ENCODE measurements around the gene ROBO1.

The ROBO1 gene

DNA sequence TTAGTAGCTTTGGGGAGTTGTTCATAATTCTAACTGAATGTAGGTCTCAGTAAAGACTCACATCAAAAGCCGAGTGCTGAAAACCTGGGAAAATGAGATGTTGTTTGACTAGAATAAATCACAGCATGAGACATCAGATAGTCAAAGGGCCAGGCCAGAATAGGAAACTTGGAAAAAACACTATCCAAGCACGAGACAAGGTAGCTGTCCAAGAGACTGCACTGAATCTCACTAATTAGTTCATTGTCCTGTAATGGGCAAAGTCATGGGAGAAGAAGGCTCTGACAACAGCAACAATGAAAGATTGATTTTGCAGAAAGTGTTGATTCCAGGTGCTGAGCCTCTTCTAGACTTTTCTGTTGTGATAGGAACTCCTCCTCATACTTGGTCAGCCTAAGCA lies 314.2 kb downstream of the ROBO1 start:
- no peak overlapping the region for H3K27ac ChIP-seq
- TF ChIP-seq, protein P1, sequence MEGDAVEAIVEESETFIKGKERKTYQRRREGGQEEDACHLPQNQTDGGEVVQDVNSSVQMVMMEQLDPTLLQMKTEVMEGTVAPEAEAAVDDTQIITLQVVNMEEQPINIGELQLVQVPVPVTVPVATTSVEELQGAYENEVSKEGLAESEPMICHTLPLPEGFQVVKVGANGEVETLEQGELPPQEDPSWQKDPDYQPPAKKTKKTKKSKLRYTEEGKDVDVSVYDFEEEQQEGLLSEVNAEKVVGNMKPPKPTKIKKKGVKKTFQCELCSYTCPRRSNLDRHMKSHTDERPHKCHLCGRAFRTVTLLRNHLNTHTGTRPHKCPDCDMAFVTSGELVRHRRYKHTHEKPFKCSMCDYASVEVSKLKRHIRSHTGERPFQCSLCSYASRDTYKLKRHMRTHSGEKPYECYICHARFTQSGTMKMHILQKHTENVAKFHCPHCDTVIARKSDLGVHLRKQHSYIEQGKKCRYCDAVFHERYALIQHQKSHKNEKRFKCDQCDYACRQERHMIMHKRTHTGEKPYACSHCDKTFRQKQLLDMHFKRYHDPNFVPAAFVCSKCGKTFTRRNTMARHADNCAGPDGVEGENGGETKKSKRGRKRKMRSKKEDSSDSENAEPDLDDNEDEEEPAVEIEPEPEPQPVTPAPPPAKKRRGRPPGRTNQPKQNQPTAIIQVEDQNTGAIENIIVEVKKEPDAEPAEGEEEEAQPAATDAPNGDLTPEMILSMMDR (IDR thresholded peaks at IDR 0.05) = no peak
- TF ChIP-seq ZFX (IDR thresholded peaks at IDR 0.05; ENCODE audit: borderline replicate concordance) = no peak

DNA sequence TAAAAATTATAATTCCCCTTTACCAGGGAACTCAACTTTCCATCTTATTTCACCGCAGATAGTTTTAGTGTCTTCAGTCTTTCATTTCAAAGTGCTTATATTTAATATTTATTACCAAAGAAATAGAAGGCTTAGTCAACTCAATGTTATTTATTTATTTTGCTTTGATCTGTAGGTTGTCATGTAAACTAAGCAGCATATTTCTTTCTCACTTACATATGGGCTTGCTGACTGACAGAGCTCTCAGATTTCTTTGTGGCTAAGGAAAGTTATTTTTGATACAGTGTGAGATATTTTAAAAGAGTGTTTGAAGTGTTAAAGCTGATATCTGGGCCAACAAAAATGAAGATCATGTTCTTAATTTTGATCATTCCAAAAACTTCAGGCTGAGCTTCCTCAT lies 331.4 kb downstream of the ROBO1 start:
- H3K27ac ChIP-seq = no peak overlapping the region
- no peak for TF ChIP-seq ZFX (IDR thresholded peaks at IDR 0.05; ENCODE audit: borderline replicate concordance)
- TF ChIP-seq, protein P1 (IDR thresholded peaks at IDR 0.05) = no peak

DNA sequence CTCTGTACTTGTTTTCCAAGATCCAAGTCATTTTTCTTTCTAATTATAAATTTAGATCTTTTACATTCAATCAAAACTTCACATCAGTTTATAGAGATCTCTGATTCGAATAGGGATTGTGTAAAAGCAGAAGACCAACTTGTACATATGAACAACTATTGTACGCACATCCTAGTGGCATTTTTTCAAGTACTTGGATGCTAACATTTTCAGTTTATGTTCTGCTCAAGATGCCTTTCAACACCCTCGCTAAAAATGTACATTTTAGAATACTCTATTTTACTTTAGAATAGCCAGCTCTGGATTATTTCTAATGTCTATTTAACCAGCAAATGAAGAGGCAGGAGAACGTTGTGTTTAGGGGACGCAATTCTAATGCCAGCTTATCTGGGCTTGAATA lies 340.7 kb downstream of the ROBO1 start:
- no peak for TF ChIP-seq ZFX (IDR thresholded peaks at IDR 0.05; ENCODE audit: borderline replicate concordance)
- TF ChIP-seq, protein P1 (IDR thresholded peaks at IDR 0.05) = no peak
- H3K27ac ChIP-seq = no peak overlapping the region

DNA sequence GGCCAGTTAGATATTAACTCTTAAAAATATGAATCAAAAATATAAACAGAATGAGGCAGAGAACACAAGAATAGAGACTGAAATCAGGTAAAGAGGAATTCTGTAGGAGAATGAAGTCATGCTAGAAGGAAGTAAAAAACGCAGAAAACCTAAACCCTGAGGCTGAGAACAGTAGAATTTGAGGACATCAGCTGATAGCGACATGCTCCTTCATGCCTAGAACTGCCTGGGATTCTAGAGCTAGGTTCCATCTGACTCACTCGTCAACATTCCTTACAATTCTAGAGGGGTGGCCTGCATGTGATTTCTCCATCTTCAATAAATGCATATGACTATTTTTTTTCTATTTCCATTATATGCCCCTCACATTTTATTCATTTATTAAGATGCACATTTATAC lies 343.0 kb downstream of the ROBO1 start:
- TF ChIP-seq, protein P1 (IDR thresholded peaks at IDR 0.05) = no peak
- no peak for TF ChIP-seq ZFX (IDR thresholded peaks at IDR 0.05; ENCODE audit: borderline replicate concordance)
- no peak overlapping the region for H3K27ac ChIP-seq

DNA sequence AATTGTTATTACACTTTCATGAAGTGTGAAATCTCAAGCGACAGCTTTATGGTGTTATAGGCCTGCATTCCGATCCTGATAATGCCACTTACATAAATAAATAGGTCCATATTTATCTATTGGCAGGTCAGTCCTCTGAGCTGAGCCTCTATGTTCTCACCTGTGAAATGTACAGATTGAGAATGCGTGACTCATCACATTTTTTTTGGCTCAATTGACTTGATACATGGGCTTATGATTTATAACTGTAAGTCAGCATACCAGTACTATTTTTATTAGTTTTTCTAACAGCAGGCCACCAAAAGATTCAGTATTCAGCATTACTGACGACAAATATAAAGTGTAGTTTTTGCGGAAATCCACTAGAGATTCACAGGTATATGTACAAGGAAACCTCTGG lies 344.4 kb downstream of the ROBO1 start:
- no peak overlapping the region for H3K27ac ChIP-seq

DNA sequence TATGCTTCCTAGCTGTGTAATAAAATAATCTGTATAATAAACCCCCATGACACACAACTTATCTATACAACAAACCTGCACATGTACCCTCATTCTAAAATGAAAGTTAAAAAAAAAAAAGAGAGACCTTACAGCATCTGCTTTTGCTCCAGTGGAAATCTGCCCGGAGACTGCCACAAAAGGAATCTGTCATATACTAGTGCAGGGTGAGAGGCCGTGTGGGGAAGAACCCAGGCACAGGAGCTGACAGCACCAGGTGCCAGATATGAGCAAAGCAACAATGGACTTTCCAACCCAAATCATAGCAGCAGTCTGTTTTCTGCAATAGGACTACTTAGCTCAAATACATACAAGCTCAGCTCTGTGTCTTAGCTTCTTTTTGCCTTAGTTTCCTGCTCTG lies 346.5 kb downstream of the ROBO1 start:
- TF ChIP-seq, protein P1 (IDR thresholded peaks at IDR 0.05) = no peak
- TF ChIP-seq ZFX (IDR thresholded peaks at IDR 0.05; ENCODE audit: borderline replicate concordance) = no peak
- H3K27ac ChIP-seq = no peak overlapping the region

More for the DNA sequence above, 344.4 kb downstream of the ROBO1 start:
- TF ChIP-seq ZFX (IDR thresholded peaks at IDR 0.05; ENCODE audit: borderline replicate concordance) = no peak
- TF ChIP-seq, protein P1 (IDR thresholded peaks at IDR 0.05) = no peak

DNA sequence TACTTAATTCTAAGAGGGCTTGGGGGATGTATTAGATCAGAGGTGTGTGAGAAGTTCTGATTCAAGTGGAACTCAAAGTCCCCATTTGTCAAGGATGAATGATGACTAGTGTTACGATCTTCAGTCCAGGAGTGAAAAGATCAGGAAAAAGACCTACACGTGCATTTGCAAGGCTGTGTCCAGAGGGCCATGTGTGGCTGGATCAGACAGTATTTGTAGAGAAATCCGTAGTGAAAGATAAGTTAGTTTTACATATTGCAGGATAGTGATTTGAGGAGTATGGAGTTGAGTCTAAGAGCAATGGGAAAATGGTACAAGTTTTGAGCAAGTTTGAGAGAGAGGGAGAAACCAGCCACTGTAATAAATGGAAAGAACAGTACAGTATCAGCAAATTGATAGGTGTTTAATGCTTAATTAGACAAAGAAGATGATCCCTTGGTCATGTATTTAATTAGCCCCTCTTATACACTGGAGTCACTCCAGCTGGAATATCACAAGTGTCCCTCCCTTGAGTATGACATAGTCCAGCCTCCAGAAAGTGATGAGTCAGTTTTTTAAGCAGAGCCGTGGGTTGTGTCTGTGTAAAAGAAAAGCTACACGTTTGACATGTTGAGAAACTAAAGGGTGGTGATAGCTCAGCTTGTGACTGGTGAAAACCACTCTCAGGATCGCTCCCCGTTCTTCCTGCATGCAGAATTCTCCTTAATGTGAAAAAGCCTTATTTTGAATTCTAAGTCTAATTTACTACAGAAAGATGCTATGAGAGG lies 348.8 kb downstream of the ROBO1 start:
- TF ChIP-seq, protein P1 (IDR thresholded peaks at IDR 0.05) = no peak
- TF ChIP-seq ZFX (IDR thresholded peaks at IDR 0.05; ENCODE audit: borderline replicate concordance) = no peak
- no peak overlapping the region for H3K27ac ChIP-seq
